Transverse colon (tissue), 4 donors: ENCODE data around the gene F2RL1.

Experiments used
- CTCF ChIP-seq, 5 experiments: fragments of 200-600 bp in 3 of 5; fragments of 450-650 bp in 2 of 5; sonication (generic) in 3 of 5; IDR thresholded peaks; 1 replicate in 2 of 5; 2 replicates in 3 of 5; pipeline ENCODE4 v1.5.1; 2016 to 2017; ENCODE audit warnings: antibody characterized with exemption in 5 of 5, inconsistent platforms in 3 of 5, mild to moderate bottlenecking in 2 of 5, moderate library complexity in 1 of 5
- EP300 ChIP-seq: sonication (generic); formaldehyde crosslinking; IDR thresholded peaks from one replicate; pipeline ENCODE4 v1.6.1; 2017; ENCODE audit warnings: antibody characterized with exemption, low read depth
- POLR2AphosphoS5 ChIP-seq, 3 donors: sonication (generic); formaldehyde crosslinking; IDR thresholded peaks; one replicate each; pipeline ENCODE4 v1.6.1; 2016; ENCODE audit warnings: antibody characterized with exemption in 3 of 3

- TF ChIP-seq POLR2AphosphoS5 (IDR thresholded peaks at IDR 0.05) = no peak
- TF ChIP-seq EP300 = no peak
- TF ChIP-seq CTCF (IDR thresholded peaks at IDR 0.05) = no peak
Measured at GRCh38 chr5:76854644-76855043, 35.8 kb downstream of the F2RL1 start.
